ENCODE results near the gene SLC22A9.

DNA sequence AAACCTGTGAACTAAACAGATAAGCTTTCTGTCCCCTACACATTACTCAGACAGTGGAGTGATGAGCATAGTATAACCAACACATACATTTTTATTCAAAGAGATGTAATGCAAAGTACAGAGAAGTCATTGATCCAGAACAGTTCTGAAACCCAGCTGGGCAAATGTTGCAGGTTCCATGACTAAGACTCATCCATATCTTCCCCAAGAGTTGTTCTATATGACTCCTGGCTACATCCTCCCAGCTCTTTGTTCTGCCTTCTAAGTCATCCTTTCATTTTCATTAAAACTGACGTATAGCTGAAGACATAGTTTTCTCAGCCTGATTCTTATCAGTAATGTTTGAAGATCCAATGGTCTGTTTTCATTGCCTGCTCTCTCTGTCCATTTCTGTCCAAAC is 74.1 kb downstream of the SLC22A9 start:
- TF ChIP-seq, protein P1, sequence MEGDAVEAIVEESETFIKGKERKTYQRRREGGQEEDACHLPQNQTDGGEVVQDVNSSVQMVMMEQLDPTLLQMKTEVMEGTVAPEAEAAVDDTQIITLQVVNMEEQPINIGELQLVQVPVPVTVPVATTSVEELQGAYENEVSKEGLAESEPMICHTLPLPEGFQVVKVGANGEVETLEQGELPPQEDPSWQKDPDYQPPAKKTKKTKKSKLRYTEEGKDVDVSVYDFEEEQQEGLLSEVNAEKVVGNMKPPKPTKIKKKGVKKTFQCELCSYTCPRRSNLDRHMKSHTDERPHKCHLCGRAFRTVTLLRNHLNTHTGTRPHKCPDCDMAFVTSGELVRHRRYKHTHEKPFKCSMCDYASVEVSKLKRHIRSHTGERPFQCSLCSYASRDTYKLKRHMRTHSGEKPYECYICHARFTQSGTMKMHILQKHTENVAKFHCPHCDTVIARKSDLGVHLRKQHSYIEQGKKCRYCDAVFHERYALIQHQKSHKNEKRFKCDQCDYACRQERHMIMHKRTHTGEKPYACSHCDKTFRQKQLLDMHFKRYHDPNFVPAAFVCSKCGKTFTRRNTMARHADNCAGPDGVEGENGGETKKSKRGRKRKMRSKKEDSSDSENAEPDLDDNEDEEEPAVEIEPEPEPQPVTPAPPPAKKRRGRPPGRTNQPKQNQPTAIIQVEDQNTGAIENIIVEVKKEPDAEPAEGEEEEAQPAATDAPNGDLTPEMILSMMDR (conservative IDR thresholded peaks at IDR 0.05) = no peak
- no peak for TF ChIP-seq ZFX (IDR thresholded peaks at IDR 0.05)

Data from C4-2B (cell line).